GM18858 (cell line): ENCODE measurements around the gene ICAM3.
"Not testable (repeated sequence)": the region's sequence is repeated elsewhere in the genome, so short reads cannot be mapped to it uniquely, and the experiment has no call there.

Experiments used
- ATAC-seq: cut with Tn5 transposase; IDR thresholded peaks from one replicate; pipeline ENCODE4 v1.9.1; 2021; ENCODE audit not compliant: unreplicated experiment

Gene ICAM3, protein sequence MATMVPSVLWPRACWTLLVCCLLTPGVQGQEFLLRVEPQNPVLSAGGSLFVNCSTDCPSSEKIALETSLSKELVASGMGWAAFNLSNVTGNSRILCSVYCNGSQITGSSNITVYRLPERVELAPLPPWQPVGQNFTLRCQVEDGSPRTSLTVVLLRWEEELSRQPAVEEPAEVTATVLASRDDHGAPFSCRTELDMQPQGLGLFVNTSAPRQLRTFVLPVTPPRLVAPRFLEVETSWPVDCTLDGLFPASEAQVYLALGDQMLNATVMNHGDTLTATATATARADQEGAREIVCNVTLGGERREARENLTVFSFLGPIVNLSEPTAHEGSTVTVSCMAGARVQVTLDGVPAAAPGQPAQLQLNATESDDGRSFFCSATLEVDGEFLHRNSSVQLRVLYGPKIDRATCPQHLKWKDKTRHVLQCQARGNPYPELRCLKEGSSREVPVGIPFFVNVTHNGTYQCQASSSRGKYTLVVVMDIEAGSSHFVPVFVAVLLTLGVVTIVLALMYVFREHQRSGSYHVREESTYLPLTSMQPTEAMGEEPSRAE

DNA sequence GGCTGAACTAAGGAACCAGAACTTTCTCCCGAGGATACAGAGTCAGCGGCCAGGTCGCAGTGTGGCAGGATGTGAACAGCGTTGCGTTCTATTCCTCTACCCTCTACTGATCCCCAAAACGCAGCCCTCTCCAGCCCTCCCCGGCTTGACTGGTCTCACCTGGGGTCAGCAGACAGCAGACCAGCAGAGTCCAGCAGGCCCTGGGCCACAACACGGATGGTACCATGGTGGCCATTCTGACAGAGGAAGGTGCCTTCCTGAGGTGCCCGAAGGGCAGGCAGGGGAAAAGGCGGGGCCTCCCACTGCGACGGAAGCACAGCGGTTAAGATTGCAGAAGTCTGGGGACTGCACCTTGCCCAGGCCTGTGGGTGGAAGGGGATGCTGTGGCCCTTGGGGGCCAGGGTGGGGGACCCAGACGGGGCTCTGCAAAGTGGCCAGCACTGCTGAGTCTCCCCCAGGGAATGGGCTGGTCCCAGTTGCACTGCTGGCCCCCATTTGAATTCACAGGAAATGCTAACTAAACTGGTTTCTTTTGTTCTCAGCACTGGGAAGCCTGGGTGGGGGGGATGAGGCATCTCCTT is at the start of gene ICAM3:
Gene ICAM3 (minus strand): TSS at position 245 of the 581 bp plus-strand sequence. CDS start 10 bp downstream, at position 235.
- no peak for ATAC-seq

DNA sequence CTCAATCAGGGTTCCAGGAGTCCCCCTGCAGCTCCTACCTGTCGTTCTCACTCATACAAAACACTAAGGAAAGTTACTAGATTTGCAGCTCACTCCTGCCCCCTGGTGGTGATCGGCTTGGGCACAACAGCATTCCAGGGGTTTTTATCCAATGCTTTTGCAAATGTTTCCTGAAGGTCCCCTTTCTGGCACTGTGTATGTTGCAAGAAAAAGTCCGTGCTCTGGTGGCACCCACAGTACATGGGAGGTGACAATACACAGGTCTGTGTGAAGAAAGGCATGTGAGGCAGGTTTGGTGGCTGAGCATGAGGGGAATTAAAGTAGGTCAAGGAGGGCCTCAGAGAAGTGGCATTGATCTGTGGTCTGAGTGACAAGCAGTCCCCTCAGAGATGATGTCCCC is 49.5 kb upstream of the ICAM3 start:
- no peak for ATAC-seq

DNA sequence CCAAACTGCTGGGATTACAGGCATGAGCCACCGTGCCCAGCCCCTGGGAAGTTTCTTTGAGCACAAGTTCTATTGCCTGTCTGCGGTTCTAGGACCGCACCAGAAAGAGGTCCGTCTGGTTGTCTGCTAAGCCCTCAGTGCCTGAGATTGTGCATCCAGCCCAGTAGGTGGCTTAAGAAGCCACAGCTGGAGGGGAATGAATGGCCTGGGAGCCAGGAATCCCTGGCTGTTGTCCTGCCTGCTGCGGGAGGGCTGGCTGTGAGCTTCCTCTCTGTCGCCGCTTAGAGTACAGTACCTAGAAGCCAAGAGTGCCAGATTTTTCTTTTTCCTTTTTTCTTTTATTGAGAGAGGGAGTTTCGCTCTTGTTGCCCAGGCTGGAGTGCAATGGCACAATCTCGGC is 45.2 kb upstream of the ICAM3 start:
- ATAC-seq: no peak

DNA sequence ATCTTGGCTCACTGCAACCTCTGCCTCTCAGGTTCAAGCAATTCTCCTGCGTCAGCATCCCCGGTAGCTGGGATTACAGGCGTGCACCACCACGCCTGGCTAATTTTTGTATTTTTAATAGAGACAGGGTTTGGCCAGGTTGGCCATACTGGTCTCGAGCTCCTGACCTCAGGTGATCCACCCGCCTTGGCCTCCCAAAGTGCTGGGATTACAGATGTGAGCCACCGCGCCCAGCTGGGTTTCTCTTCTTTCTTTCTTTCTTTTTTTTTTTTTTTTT is 43.7 kb upstream of the ICAM3 start:
- not testable (repeated sequence) for ATAC-seq

DNA sequence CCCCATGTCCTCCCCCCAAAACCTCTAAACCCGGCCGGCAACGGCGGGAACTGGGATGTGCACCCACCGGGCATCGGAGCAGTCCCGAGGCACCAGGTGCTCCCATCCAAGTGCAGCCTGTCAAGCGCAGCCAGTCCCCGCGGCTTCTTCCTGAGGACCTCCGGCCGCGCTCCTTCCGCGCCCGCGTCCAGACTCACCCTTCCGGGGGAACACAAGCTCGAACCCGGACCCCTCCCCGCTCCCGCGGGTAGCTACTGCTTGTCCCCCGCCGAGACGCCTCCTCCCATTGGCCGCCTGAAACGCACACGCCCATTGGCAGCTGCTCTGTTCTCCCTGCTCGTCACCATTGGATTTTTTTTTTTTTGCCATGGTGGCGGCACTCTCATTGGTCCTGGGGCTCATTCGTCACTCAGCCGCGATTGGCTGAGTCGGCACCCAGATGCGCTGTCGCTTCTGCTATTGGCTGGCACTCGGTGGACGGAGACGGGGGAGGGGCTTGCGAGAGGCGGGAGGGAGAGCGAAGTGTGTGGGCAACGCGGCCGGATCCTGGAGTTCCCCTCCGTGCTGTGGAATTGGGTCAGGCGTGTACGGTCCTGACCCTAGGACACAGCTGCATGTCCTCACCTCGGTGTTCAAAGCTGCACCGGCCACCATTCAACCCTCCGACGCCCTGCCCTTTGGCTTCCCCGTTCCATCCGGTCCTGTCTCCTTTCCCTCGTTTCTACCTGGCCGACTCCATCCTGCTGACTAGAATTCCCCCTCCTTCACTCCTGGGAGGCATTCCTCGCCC is 41.1 kb upstream of the ICAM3 start, which contains the start of gene TYK2:
Gene TYK2 (minus strand): TSS at position 260 of the 790 bp plus-strand sequence. CDS start 2,166 bp downstream, outside the sequence.
- ATAC-seq: peak; percentile 79

DNA sequence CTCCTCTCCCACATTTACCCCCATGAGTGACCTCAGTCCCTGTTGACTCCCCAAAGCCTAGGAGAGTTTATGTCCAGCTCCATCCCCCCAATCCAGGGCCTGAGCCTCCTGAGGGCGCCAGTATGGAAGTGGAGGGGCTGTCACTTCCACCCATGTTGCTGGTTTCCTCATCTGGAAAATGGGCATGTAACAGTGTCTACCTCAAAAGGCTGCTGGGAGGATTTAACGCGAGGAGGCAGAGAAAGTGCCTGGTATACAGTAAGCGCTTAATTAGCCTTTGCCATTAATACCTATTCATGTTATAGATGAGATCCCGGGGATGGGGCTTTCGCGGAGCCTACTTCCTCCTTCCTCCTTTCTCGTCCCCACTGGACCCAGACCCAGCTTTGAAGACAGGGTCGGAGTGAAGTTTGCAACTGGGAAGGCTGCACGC is 40.5 kb upstream of the ICAM3 start:
- ATAC-seq: no peak

DNA sequence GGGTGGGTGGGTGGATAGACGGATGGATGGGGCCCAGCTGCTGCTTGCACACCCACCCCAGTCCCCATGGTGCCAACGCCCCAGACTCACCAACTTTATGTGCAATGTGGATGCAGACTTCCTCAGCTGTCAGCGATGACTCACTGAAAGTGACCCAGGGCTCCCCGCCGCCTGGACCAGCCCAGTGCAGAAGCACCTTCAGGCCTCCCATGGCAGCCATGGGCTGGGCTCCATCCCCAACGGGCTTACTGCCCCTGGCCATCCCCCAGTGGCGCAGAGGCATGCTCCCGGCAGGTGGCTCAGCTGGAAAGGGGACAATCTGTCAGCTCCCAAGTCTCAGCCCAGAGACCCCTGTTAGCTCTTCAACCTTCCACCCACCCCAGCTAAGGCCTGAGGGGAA is 38.7 kb upstream of the ICAM3 start:
- no peak for ATAC-seq

DNA sequence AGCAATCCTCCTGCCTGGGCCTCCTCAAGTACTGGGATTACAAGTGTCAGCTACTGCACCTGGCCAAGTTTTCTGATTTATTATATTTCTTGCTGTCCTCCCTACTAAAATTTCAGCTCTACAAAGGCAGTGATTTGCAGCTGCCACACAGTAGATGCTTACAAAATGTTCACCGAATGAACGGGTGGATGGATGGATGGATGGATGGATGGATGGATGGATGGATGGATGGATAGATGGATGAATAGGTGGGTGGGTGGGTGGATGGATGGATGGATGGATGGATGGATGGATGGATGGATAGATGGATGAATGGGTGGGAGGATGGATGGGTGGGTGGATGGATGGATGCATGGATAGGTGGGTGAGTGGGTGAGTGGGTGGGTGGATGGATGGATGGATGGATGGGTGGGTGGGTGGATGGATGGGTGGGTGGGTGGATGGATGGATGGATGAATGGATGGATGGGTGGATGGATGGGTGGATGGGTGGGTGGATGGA is 37.8 kb upstream of the ICAM3 start:
- ATAC-seq: not testable (repeated sequence)

DNA sequence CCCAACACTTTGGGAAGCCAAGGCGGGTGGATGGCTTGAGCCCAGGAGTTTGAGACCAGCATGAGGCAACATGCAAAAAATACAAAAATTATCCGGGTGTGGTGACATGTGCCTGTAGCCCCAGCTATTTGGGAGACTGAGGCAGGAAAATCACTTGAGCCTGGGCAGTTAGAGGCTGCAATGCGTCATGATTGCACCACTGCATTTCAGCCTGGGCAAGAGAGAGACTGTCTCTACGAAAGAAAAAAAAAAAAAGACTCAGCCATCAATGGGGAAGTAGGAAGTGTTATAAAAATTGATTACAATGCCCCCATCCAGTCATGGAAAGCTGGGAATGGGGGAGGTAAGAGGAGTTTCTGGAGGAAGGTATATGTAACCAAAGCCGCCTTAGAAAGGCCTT is 35.5 kb upstream of the ICAM3 start:
- no peak for ATAC-seq

DNA sequence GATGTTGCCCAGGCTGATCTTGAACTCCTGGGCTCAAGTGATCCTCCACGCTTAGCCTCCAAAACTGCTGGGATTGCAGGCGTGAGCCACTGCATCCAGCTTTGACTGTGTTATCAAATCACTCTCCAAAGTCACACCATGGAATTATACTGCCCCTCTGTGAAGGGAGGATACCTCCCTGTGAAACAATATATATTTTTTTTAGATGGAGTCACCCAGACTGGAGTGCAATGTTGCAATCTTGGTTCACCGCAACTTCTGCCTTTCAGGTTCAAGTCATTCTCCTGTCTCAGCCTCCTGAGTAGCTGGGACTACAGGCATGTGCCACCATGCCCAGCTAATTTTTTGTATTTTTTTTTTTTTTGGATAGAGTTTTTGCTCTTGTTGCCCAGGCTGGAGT is 33.3 kb upstream of the ICAM3 start:
- no peak for ATAC-seq

DNA sequence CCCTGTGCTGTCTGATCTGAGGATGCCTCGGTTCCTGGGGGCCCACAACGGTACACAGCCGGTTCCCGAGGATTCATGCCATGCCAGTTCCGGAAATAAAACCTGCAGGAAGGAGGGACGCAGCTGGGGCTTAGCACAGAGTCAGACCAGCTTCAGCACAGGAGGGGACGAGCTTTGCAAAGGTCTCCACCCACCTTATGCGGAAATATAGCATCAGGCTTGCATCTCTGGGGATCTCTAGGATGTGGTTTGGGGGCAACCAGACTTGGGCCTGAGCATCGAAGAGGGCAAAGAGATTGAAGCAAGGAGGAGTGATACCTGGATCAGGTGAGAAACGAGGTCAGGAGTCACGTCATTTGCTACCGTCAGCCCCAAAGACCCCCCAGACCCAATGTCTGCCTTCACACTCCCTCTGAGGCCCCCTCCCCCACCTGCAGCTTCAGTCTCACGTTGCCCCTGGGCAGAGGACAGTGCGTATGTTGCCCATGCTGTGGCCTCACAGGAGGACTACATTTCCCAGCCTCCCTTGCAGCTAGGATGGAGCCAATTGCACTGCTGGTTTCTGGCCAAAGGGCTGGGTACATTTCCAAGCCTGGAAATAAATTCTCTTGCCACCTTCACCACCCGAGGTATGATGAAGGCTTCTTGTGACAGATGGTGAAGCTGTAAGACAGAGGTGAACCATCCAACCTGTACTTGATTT is 28.8 kb upstream of the ICAM3 start:
- ATAC-seq: no peak

DNA sequence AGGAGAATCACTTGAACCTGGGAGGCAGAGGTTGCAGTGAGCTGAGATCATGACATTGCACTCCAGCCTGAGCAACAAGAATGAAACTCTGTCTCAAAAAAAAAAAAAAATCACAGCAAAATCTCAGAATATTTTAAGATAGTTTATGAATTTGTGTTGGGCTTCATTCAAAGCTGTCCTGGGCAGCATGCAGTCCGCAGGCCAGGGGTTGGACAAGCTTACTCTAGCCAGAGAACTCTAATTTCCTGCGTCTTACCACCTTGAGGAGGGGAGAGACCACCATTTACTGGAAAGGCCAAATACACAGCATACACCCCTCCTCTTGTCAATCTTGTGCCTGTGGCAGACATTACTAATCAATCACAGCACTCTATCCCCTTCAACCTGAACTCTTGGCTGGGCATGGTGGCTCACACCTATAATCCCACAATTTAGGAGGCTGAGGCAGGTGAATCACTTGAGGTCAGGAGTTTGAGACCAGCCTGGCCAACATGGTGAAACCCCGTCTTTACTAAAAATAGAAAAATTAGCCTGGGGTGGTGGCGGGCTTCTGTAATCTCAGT is 27.6 kb upstream of the ICAM3 start:
- not testable (repeated sequence) for ATAC-seq

DNA sequence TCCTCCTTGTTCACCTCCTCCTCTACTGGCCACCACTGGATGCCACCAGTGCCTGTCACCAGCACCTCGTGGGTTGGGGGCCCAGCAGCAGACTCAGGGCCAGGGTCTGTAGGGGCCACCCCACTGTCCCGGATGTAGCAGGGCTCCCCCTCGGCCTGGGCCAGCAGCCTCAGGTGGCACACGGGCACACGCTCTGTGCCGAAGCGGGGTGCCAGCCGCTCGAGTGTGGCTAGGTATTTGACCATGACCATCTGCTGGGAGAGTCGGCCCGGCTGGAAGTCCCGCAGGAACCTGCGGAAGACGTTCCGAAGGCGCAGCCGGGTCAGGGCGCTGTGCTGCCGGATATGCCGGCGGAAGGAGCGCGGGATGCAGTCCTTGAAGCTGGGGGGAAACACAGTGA is 26.1 kb upstream of the ICAM3 start:
- no peak for ATAC-seq

DNA sequence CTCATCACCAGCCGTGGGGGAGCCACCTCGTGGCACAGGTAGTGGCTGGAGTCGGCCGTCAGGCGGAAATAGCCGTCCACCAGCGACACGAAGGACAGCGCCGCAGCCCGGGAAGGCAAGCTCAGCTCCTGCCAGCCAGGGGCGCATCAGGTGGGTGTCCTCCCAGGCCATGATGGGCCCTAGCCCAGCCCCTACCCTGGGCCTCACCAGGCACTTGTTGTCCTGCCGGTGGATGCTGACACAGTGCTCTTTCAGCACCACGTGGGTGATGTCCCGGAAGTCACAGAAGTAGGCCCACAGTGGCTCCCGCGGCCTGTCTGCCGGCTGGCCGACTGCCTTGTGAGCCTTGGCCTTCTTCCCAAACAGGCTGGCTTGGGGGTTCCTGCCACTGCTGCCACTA is 25.2 kb upstream of the ICAM3 start:
- ATAC-seq: no peak

DNA sequence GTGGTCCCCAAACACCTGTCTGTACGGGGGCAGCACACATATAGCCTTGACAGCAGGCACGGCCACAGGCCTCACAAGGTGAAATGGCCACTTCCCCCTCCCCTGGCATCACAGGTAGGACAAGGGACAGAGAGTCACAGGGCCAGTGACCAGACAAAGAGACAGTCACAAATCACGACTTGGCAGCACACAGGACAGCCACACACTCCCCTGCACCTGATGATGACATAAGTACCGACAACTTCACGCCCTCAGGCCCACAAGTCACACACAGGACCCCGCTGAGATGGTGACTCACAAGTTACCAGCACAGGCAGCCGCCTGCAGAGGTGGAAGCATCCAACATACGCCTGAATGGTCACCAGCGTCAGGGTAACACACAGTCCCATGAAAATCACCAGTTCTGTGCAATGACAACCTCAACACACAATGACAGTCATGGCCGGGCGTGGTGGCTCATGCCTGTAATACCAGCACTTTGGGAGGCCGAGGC is 24.4 kb upstream of the ICAM3 start:
- ATAC-seq: no peak

DNA sequence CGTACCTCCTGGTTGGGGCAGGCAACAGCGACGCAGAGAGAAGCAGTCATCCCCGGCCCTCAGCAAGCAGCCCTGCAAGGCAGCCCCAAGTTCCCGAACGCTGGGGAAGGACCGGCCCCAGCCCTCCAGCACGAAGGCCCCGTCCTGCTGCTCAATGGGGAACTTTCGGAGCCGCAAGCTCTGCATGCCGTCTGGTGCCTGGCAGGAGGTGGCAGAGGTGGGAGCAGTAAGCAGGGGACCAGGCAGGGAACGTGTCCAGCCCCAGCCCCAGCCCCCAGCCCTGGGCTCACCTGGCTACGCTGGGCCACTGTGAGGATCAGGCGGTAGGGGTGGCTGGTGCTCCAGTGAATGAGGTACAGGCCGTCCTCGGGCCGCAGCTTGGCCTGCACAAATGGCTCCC is 22.8 kb upstream of the ICAM3 start:
- ATAC-seq: no peak

DNA sequence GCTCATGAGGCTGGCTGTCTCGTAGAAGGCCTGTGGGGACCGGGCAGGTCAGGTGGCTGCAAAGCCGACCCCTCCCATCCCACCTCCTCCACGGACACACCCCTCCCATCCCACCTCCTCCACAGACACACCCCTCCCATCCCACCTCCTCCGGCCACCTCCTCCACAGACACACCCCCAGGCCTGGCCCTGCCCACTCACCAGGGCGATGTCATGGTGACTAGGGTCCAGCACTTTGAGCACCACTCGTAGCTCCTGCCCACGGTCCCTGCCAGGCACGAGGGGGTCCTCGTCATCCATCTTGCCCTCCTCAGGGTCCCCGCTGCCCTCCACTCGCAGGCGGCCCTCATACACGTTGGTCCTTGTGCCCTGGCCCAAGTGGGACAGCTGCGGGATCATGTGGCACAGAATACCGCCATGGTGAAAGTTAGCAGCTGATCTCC is 22.2 kb upstream of the ICAM3 start:
- no peak for ATAC-seq

DNA sequence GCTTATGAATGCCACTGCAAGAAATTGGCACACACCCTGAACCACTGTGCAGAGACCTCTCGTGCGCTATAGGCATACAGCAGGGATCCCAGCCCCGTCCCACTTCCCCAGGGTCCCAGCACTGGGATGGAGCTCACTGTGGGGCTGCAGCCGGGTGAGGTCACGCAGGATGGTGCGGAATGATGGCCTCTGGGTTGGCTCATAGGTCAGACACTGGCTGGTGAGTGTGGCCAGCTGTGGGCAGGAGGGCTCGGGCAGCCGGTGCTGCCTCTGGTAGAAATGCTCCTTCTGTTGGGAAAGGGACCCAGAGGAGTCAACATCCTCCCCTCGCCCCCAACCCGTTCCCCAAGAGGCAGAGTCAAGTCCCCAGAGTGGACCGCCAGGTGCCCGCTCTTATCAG is 17.0 kb upstream of the ICAM3 start:
- no peak for ATAC-seq

DNA sequence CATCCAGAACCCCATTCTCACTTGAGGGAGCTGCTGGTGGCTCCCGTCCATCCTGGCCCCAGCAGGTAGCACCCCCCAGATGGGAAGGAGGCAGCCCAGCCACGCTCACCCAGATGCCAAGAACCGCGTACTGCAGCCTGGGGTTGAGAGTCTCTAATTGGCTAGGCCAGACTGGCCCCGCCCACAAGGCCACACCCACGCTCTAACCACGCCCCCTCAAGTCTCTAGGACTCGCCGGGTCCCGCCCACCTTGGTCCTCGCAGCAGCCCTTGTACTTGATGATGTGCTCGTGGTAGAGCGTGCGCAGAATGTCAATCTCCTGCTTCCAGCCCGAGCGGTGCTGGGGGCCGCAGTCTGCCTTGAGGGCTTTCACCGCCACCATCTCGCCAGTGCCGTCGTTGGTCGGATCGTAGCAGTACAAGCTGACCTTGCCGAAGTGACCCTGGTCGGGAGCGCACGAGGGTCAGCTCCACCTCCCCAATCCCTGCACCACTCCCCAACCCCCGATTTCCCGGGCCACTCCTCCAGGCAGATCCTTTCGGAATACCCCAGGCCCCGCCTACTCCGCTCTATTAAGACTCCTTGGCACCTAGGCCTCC is 14.5 kb upstream of the ICAM3 start:
- no peak for ATAC-seq
